LNCaP clone FGC (cell line): ENCODE measurements around the gene WDFY3.

Experiments
- DNase-seq: peaks from one replicate; pipeline ENCODE4 v3.0.0-alpha.2; 2011; ENCODE audit warnings: low read depth
- H3K4me3 ChIP-seq: 2 replicates; pipeline ENCODE4 v1.5.1; 2011; ENCODE audit warnings: mild to moderate bottlenecking, low read depth, low read length, control low read depth
- TF ChIP-seq, protein P1 (sequence below): IDR thresholded peaks from 2 replicates; pipeline ENCODE4 v1.5.1; 2012; ENCODE audit warnings: mild to moderate bottlenecking; ENCODE audit not compliant: control insufficient read depth, insufficient read depth; ENCODE audit errors: extremely low read depth

WDFY3 gene

GRCh38 chr4:84966382-84967242, at the start of gene WDFY3:
TSS of gene WDFY3 (minus strand) at chr4:84966690. CDS start at chr4:84860591, 106,099 bp downstream.
- DNase-seq: no peak

DNA sequence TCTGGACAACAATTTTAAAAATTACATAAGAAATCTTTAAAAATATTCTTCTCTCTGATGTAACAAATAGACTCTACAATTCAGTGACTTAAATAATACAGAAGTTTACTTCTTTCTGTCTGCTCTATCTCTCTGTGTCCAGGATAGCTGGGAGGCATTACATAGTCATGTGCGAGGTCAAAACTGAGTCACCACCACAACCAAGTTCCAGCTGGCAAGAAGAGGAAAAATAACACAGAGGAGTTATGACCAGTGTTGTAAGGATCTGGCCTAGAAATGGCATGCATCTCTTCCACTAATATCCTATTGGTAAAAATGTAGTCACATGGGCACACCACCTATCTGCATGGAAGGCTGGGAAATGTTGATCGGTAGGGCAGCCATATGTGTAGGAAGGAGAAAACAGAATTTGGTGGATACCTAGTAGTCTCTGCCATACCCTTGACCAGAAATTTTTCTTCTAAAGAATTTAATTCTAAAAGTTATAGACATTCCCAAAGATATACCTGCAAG, 39.4 kb upstream of the WDFY3 start:
- H3K4me3 ChIP-seq: no peak overlapping the region
- TF ChIP-seq, protein P1, sequence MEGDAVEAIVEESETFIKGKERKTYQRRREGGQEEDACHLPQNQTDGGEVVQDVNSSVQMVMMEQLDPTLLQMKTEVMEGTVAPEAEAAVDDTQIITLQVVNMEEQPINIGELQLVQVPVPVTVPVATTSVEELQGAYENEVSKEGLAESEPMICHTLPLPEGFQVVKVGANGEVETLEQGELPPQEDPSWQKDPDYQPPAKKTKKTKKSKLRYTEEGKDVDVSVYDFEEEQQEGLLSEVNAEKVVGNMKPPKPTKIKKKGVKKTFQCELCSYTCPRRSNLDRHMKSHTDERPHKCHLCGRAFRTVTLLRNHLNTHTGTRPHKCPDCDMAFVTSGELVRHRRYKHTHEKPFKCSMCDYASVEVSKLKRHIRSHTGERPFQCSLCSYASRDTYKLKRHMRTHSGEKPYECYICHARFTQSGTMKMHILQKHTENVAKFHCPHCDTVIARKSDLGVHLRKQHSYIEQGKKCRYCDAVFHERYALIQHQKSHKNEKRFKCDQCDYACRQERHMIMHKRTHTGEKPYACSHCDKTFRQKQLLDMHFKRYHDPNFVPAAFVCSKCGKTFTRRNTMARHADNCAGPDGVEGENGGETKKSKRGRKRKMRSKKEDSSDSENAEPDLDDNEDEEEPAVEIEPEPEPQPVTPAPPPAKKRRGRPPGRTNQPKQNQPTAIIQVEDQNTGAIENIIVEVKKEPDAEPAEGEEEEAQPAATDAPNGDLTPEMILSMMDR: no peak
- no peak for DNase-seq

More at GRCh38 chr4:84966382-84967242, at the start of gene WDFY3:
- TF ChIP-seq, protein P1: no peak
- H3K4me3 ChIP-seq: peak within 1 kb of the TSS; percentile 73

DNA sequence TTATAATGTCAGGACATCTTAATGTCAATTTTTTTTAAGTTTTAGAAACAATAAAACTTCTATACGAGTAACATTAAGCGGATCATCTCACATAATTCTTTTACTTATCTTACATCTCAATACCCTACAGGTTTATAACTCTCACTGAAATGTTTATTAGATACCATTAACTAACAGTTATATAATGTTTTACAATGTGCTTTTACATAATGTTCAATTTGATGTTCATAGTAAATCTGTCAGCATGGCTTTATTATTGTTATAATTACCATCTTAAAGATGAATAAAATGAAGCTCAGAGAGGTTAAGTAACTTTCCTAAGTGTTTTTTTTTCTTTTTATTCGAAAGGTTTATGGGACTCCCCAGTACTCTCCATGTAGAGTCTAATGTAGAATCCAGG, 33.9 kb upstream of the WDFY3 start:
- peak; percentile 38 for DNase-seq
- TF ChIP-seq, protein P1: no peak
- H3K4me3 ChIP-seq: no peak overlapping the region

- no peak for DNase-seq
Measured at GRCh38 chr4:84995386-84995785, 28.9 kb upstream of the WDFY3 start.

DNA sequence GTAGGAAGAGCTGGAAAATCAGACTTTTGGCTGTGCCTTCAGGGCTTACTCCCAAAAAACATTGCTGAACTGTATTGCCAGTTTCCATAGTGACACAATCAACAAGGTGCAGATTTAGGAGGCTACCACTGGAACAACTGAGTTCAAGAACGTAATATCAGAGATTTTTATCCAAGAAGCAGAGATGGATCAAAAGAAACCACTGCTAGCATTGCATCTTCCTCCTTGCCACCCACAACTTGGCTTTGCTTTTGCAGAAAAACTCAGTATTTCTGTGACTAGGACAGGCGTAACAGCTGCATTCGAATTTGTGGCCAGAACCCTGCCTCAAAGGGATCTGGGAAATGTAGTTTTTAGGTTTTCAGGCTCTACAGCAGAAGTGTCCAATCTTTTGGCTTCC, 27.8 kb upstream of the WDFY3 start:
- no peak for DNase-seq
- no peak overlapping the region for H3K4me3 ChIP-seq
- TF ChIP-seq, protein P1: no peak

More at GRCh38 chr4:84995386-84995785, 28.9 kb upstream of the WDFY3 start:
- H3K4me3 ChIP-seq: no peak overlapping the region
- TF ChIP-seq, protein P1: no peak

GRCh38 chr4:84985952-84986351, 19.5 kb upstream of the WDFY3 start:
- TF ChIP-seq, protein P1: no peak
- H3K4me3 ChIP-seq: no peak overlapping the region
- DNase-seq: no peak

GRCh38 chr4:84977396-84977795, 10.9 kb upstream of the WDFY3 start:
- no peak for DNase-seq
- TF ChIP-seq, protein P1: no peak
- H3K4me3 ChIP-seq: no peak overlapping the region
